Kidney (tissue), 14 donors: Measurements from ENCODE around the gene ADAMTS6. TPM values are rescaled to one million over a fixed set of nuclear protein-coding genes. Genes with fewer than 3 reads are reported as not detected.

Experiments
- DNase-seq, 5 donors: peaks; one replicate each; pipeline ENCODE4 v3.0.0-alpha.2; 2013 to 2020
- FAIRE-seq: peaks from 2 replicates; lab custom pipeline; 2012; peaks lifted over from hg19 to GRCh38; lab: Jason Lieb, UNC
- H3K27ac ChIP-seq, 2 donors: one replicate each; pipeline ENCODE4 v1.7.0; 2013; ENCODE audit warnings: low read depth in 2 of 2, low read length in 2 of 2, inconsistent platforms in 1 of 2
- H3K27me3 ChIP-seq: one replicate; pipeline ENCODE4 v1.7.1; 2013; ENCODE audit warnings: low read length, inconsistent platforms; ENCODE audit not compliant: control insufficient read depth, insufficient read depth
- H3K36me3 ChIP-seq, 3 donors: one replicate each; pipeline versions ENCODE4 v1.7.0 to v1.7.1; 2013; ENCODE audit warnings: low read length in 3 of 3, control low read depth in 1 of 3, inconsistent platforms in 1 of 3; ENCODE audit not compliant: insufficient read depth in 3 of 3, control insufficient read depth in 2 of 3
- H3K4me1 ChIP-seq, 3 donors: one replicate each; pipeline versions ENCODE4 v1.7.0 to v1.7.1; 2013; ENCODE audit warnings: low read length in 3 of 3, inconsistent platforms in 1 of 3, low read depth in 1 of 3; ENCODE audit not compliant: control insufficient read depth in 2 of 3, insufficient read depth in 2 of 3
- H3K4me3 ChIP-seq, 3 donors: one replicate each; pipeline versions ENCODE4 v1.7.0 to v1.8.1; 2013; ENCODE audit warnings: low read length in 3 of 3, control low read depth in 1 of 3, inconsistent platforms in 1 of 3
- H3K9ac ChIP-seq, 3 donors: one replicate each; pipeline versions ENCODE4 v1.7.0 to v1.7.1; 2013; ENCODE audit warnings: low read length in 3 of 3, control low read depth in 1 of 3, inconsistent platforms in 1 of 3
- H3K9me3 ChIP-seq, 3 donors: one replicate each; pipeline versions ENCODE4 v1.7.0 to v1.7.1; 2013; ENCODE audit warnings: low read length in 3 of 3, control low read depth in 1 of 3, inconsistent platforms in 1 of 3; ENCODE audit not compliant: control insufficient read depth in 2 of 3, insufficient read depth in 1 of 3
- CTCF ChIP-seq: IDR thresholded peaks from 3 replicates; pipeline ENCODE4 v1.5.1; 2012; ENCODE audit warnings: mild to moderate bottlenecking, moderate library complexity, borderline replicate concordance; ENCODE audit not compliant: insufficient read depth; ENCODE audit errors: extremely low read depth
- intact Hi-C: fragments of 100-400 bp; cut with DNase I; formaldehyde crosslinking; loops from one replicate; pipeline ENCODE4 v1.11.1; 2022
- polyA plus RNA-seq: library from polyadenylated mRNA; stranded (reverse); fragments of 350-450 nt; fragmentation: Illumina TruSeq; extraction: RNeasy Lipid Tissue Mini Kit (QIAGEN cat#74804); gene quantifications from one replicate; pipeline ENCODE4 v1.2.3, GENCODE V29; 2014; ENCODE audit warnings: low read depth, low replicate concordance; ENCODE audit not compliant: insufficient read depth
- total RNA-seq: library from RNA; stranded (reverse); fragmentation: NEBNext Ultra II Directional; extraction: Animal tissue kit (Norgen Biotek cat#: 25700); gene quantifications from one replicate; pipeline ENCODE4 v1.2.1, GENCODE V29; 2021
- donor health status: control.
- donor health status: control.
- donor health status: control.
- donor health status: control.
- donor health status: control.
- donor health status: DM: yes; HTN: yes; CAD: no.
- donor health status: Normal renal cell carcinoma (clear cell type).

ADAMTS6 gene
- total and polyA plus RNA-seq, 2 donors from 2014 or later = 0.32 to 6.7 TPM

GRCh38 chr5:65117525-65117924 lies 364.2 kb downstream of the ADAMTS6 start:
- no peak for TF ChIP-seq CTCF
- Histone ChIP-seq H3K9me3 (peaks cover 0 to 3% (median 0%) of the 10 kb centered on the region in 3 donors), H3K4me3 (no peak overlapping the region), H3K36me3 (no peaks in the 10 kb centered on the region), H3K27me3 (no peaks in the 10 kb centered on the region), H3K9ac (no peak overlapping the region), H3K4me1 (no peaks in the 10 kb centered on the region), H3K27ac (no peak overlapping the region)
- FAIRE-seq = no peak
- intact Hi-C loops = no loop called here
- no peak for DNase-seq

GRCh38 chr5:65113771-65114170 lies 367.9 kb downstream of the ADAMTS6 start:
- DNase-seq = no peak
- Histone ChIP-seq H3K4me1 (no peaks in the 10 kb centered on the region), H3K4me3 (no peak overlapping the region), H3K9me3 (peaks cover 0 to 3% (median 0%) of the 10 kb centered on the region in 3 donors), H3K9ac (no peak overlapping the region), H3K27me3 (no peaks in the 10 kb centered on the region), H3K27ac (no peak overlapping the region), H3K36me3 (no peaks in the 10 kb centered on the region)
- FAIRE-seq = no peak
- intact Hi-C loops = no loop called here
- no peak for TF ChIP-seq CTCF

GRCh38 chr5:65111961-65112658 lies 369.6 kb downstream of the ADAMTS6 start:
- DNase-seq (no peak), FAIRE-seq (no peak)
- Histone ChIP-seq H3K4me1 (no peaks in the 10 kb centered on the region), H3K27ac (no peak overlapping the region), H3K9me3 (no peaks in the 10 kb centered on the region), H3K4me3 (no peak overlapping the region), H3K27me3 (no peaks in the 10 kb centered on the region), H3K9ac (no peak overlapping the region), H3K36me3 (no peaks in the 10 kb centered on the region)
- no peak for TF ChIP-seq CTCF
- intact Hi-C loops = no loop called here
